WTC11 (cell line): Measurements from ENCODE around the gene FBLL1. TPM values are rescaled to one million over a fixed set of nuclear protein-coding genes. Genes with fewer than 3 reads are reported as not detected.
A peak's percentile ranks its signal among the peaks of the same experiment; 100 is the strongest.

Source experiments
- ATAC-seq: fragments of 200-7000 bp; cut with Tn5 transposase; 2 replicates; pipeline ENCODE4 v1.10.0; 2021; ENCODE audit warnings: mild to moderate bottlenecking, moderate library complexity
- CTCF ChIA-PET: fragments of 300-600 bp; sonication (Branson Sonifier 250); formaldehyde crosslinking; loops from one replicate; lab custom pipeline; 2021; ENCODE audit warnings: antibody characterized with exemption; lab: Charles Lee
- POLR2A ChIA-PET: fragments of 350-600 bp; sonication (Branson Sonifier 250); formaldehyde crosslinking; loops from one replicate; lab custom pipeline; 2021; ENCODE audit warnings: antibody characterized with exemption; lab: Charles Lee
- DNase-seq: peaks from one replicate; pipeline ENCODE4 v3.0.0; 2021; ENCODE audit warnings: low spot score
- H3K27ac Mint-ChIP-seq: 2 replicates; pipeline ENCODE4 v1.8.0; 2021; ENCODE audit warnings: mixed read lengths
- H3K27me3 Mint-ChIP-seq: 2 replicates; pipeline ENCODE4 v1.8.0; 2021; ENCODE audit warnings: low read depth, mild to moderate bottlenecking, moderate library complexity, mixed read lengths
- H3K36me3 Mint-ChIP-seq: 2 replicates; pipeline ENCODE4 v1.8.0; 2021; ENCODE audit warnings: mixed read lengths
- H3K4me1 Mint-ChIP-seq: 2 replicates; pipeline ENCODE4 v1.8.0; 2022; ENCODE audit warnings: mixed read lengths
- H3K4me3 Mint-ChIP-seq: 2 replicates; pipeline ENCODE4 v1.8.0; 2021; ENCODE audit warnings: mild to moderate bottlenecking, moderate library complexity, mixed read lengths
- H3K9me3 Mint-ChIP-seq: 2 replicates; pipeline ENCODE4 v1.8.0; 2021; ENCODE audit warnings: mixed read lengths
- ESRRA ChIP-seq: sonication (generic); formaldehyde crosslinking; IDR thresholded peaks from 2 replicates; pipeline ENCODE4 v1.8.1; 2022; ENCODE audit warnings: mild to moderate bottlenecking, missing genetic modification reagents, borderline replicate concordance
- IRF2 ChIP-seq: sonication (generic); formaldehyde crosslinking; IDR thresholded peaks from 2 replicates; pipeline ENCODE4 v1.8.0; 2022; ENCODE audit warnings: low read depth, missing genetic modification reagents, borderline replicate concordance
- MYBL2 ChIP-seq: sonication (generic); formaldehyde crosslinking; IDR thresholded peaks from 2 replicates; pipeline ENCODE4 v1.8.1; 2023; ENCODE audit warnings: mild to moderate bottlenecking, moderate library complexity, missing genetic modification reagents
- NFE2L1 ChIP-seq: sonication (generic); formaldehyde crosslinking; IDR thresholded peaks from 2 replicates; pipeline ENCODE4 v1.8.1; 2023; ENCODE audit warnings: missing genetic modification reagents
- NR1H2 ChIP-seq: sonication (generic); formaldehyde crosslinking; IDR thresholded peaks from 2 replicates; pipeline ENCODE4 v1.9.0; 2021; ENCODE audit warnings: mild to moderate bottlenecking, moderate library complexity, missing genetic modification reagents
- NR2C2 ChIP-seq: sonication (generic); formaldehyde crosslinking; IDR thresholded peaks from 2 replicates; pipeline ENCODE4 v1.8.0; 2022; ENCODE audit warnings: mild to moderate bottlenecking, missing genetic modification reagents
- OVOL2 ChIP-seq: fragments of 250-450 bp; sonication (Bioruptor Pico); IDR thresholded peaks from 2 replicates; pipeline ENCODE4 v1.9.0; 2021; ENCODE audit warnings: mild to moderate bottlenecking, borderline replicate concordance
- PRRX2 ChIP-seq: fragments of 250-450 bp; sonication (Bioruptor Pico); IDR thresholded peaks from 2 replicates; pipeline ENCODE4 v1.8.0; 2021; ENCODE audit warnings: mild to moderate bottlenecking
- RORB ChIP-seq: fragments of 250-450 bp; sonication (Bioruptor Pico); IDR thresholded peaks from 2 replicates; pipeline ENCODE4 v1.9.0; 2021; ENCODE audit warnings: mild to moderate bottlenecking
- TP53 ChIP-seq: sonication (generic); formaldehyde crosslinking; IDR thresholded peaks from 2 replicates; pipeline ENCODE4 v1.8.1; 2023; ENCODE audit warnings: mild to moderate bottlenecking, missing genetic modification reagents
- ZNF232 ChIP-seq: sonication (generic); formaldehyde crosslinking; IDR thresholded peaks from 2 replicates; pipeline ENCODE4 v1.8.0; 2022; ENCODE audit warnings: mild to moderate bottlenecking, missing genetic modification reagents
- ZNF317 ChIP-seq: sonication (generic); formaldehyde crosslinking; IDR thresholded peaks from 2 replicates; pipeline ENCODE4 v1.8.1; 2023; ENCODE audit warnings: low read depth, mild to moderate bottlenecking, moderate library complexity, missing genetic modification reagents, borderline replicate concordance
- ZNF671 ChIP-seq: fragments of 250-450 bp; sonication (Bioruptor Pico); IDR thresholded peaks from 2 replicates; pipeline ENCODE4 v1.8.0; 2021; ENCODE audit warnings: mild to moderate bottlenecking
- total RNA-seq: library from RNA; stranded (reverse); gene quantifications from 3 replicates; pipeline ENCODE4 v1.2.3, GENCODE V29; 2021
- TF ChIP-seq, protein P1 (sequence below): sonication (generic); formaldehyde crosslinking; conservative IDR thresholded peaks from 2 replicates; pipeline ENCODE4 v1.8.1; 2022; ENCODE audit warnings: mild to moderate bottlenecking, missing genetic modification reagents
- TF ChIP-seq, protein P2 (sequence below): sonication (generic); formaldehyde crosslinking; IDR thresholded peaks from 2 replicates; pipeline ENCODE4 v1.8.1; 2022; ENCODE audit warnings: mild to moderate bottlenecking, moderate library complexity, missing genetic modification reagents
- TF ChIP-seq, protein P3 (sequence below): sonication (generic); formaldehyde crosslinking; IDR thresholded peaks from 2 replicates; pipeline ENCODE4 v1.8.1; 2022; ENCODE audit warnings: low read depth, mild to moderate bottlenecking, moderate library complexity, missing genetic modification reagents, borderline replicate concordance
- TF ChIP-seq, protein P4 (sequence below): sonication (generic); formaldehyde crosslinking; IDR thresholded peaks from 2 replicates; pipeline ENCODE4 v1.8.0; 2022; ENCODE audit warnings: mild to moderate bottlenecking, missing genetic modification reagents
- TF ChIP-seq, protein P5 (sequence below): fragments of 250-450 bp; sonication (Bioruptor Pico); IDR thresholded peaks from 2 replicates; pipeline ENCODE4 v1.8.0; 2021; ENCODE audit warnings: mild to moderate bottlenecking
- TF ChIP-seq, protein P6 (sequence below): fragments of 200-600 bp; IDR thresholded peaks from 2 replicates; pipeline ENCODE4 v1.8.0; 2022; ENCODE audit warnings: antibody characterized with exemption
- TF ChIP-seq, protein P7 (sequence below): sonication (generic); formaldehyde crosslinking; IDR thresholded peaks from 2 replicates; pipeline ENCODE4 v1.8.0; 2023; ENCODE audit warnings: missing genetic modification reagents
- TF ChIP-seq, protein P8 (sequence below): sonication (generic); formaldehyde crosslinking; IDR thresholded peaks from 2 replicates; pipeline ENCODE4 v1.8.1; 2023; ENCODE audit warnings: mild to moderate bottlenecking, missing genetic modification reagents, moderate library complexity
- TF ChIP-seq, protein P9 (sequence below): sonication (generic); formaldehyde crosslinking; IDR thresholded peaks from 2 replicates; pipeline ENCODE4 v1.8.0; 2023; ENCODE audit warnings: missing genetic modification reagents, mild to moderate bottlenecking, borderline replicate concordance

Gene FBLL1
- total RNA-seq, 1 experiment from 2014 or later = 5.3 TPM

DNA sequence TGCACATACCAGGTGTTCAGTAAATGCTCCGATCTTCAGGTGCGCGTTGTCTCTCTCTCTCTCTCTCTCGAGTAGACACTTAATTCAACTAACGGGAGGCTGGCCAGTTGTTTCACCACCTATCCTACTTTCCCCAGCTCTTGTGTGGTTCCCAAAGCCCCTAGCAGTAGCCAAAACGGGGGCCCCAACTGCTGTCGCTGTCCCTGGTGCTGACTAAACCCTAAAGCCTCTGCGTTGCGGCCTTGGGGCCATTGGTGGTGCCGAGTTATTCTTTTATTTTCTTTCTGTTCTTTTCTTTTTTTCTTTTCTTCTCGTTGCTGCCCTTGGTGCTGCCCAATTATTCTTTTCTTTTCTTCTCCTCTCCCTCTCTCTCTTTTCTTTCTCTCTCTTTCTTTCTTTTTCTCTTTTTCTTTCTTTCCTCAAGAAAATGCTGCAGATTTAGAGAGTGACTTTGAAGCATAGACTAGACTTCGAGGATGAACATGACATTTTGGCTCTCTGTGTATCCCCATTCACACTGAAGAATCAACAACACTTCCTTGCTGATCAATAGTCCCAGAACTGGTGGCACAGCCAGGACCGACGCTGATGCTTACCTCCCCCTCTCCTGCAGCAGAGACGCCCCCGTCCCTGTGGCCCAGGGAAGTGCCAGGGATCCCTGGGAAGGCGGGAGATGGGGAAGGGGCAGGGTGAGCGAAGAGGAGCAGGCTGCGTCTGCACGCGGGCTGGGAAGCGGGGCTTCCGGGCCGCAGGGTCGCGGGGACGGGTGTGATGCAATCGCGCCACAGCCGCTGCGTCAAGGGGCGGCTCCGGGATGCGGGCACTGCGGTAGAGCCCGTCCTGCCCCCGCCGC, at the start of gene FBLL1 (continued):
- TF ChIP-seq, protein P1, sequence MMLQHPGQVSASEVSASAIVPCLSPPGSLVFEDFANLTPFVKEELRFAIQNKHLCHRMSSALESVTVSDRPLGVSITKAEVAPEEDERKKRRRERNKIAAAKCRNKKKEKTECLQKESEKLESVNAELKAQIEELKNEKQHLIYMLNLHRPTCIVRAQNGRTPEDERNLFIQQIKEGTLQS (CRISPR knock-in tag) = peak; percentile 85
- TF ChIP-seq NFE2L1 (CRISPR knock-in tag) (peak; percentile 66; the same call in 1 of the 2 replicates), MYBL2 (CRISPR knock-in tag) (no peak), OVOL2 (CRISPR knock-in tag) (no peak), ZNF317 (CRISPR knock-in tag) (no peak), TP53 (peak; percentile 11; the same call in 1 of the 2 replicates), RORB (CRISPR knock-in tag) (no peak), ESRRA (CRISPR knock-in tag) (0 out of 2 replicates have a peak, but pooled peaks have one; percentile 46), ZNF232 (CRISPR knock-in tag) (no peak)
- TF ChIP-seq, protein P2, sequence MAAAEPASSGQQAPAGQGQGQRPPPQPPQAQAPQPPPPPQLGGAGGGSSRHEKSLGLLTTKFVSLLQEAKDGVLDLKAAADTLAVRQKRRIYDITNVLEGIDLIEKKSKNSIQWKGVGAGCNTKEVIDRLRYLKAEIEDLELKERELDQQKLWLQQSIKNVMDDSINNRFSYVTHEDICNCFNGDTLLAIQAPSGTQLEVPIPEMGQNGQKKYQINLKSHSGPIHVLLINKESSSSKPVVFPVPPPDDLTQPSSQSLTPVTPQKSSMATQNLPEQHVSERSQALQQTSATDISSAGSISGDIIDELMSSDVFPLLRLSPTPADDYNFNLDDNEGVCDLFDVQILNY (CRISPR knock-in tag) = no peak
- TF ChIP-seq, protein P3, sequence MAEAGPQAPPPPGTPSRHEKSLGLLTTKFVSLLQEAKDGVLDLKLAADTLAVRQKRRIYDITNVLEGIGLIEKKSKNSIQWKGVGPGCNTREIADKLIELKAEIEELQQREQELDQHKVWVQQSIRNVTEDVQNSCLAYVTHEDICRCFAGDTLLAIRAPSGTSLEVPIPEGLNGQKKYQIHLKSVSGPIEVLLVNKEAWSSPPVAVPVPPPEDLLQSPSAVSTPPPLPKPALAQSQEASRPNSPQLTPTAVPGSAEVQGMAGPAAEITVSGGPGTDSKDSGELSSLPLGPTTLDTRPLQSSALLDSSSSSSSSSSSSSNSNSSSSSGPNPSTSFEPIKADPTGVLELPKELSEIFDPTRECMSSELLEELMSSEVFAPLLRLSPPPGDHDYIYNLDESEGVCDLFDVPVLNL (CRISPR knock-in tag) = no peak
- TF ChIP-seq, protein P4, sequence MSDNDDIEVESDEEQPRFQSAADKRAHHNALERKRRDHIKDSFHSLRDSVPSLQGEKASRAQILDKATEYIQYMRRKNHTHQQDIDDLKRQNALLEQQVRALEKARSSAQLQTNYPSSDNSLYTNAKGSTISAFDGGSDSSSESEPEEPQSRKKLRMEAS = peak; percentile 89
- TF ChIP-seq, protein P5, sequence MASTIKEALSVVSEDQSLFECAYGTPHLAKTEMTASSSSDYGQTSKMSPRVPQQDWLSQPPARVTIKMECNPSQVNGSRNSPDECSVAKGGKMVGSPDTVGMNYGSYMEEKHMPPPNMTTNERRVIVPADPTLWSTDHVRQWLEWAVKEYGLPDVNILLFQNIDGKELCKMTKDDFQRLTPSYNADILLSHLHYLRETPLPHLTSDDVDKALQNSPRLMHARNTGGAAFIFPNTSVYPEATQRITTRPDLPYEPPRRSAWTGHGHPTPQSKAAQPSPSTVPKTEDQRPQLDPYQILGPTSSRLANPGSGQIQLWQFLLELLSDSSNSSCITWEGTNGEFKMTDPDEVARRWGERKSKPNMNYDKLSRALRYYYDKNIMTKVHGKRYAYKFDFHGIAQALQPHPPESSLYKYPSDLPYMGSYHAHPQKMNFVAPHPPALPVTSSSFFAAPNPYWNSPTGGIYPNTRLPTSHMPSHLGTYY (CRISPR knock-in tag) = no peak
- TF ChIP-seq, protein P6, sequence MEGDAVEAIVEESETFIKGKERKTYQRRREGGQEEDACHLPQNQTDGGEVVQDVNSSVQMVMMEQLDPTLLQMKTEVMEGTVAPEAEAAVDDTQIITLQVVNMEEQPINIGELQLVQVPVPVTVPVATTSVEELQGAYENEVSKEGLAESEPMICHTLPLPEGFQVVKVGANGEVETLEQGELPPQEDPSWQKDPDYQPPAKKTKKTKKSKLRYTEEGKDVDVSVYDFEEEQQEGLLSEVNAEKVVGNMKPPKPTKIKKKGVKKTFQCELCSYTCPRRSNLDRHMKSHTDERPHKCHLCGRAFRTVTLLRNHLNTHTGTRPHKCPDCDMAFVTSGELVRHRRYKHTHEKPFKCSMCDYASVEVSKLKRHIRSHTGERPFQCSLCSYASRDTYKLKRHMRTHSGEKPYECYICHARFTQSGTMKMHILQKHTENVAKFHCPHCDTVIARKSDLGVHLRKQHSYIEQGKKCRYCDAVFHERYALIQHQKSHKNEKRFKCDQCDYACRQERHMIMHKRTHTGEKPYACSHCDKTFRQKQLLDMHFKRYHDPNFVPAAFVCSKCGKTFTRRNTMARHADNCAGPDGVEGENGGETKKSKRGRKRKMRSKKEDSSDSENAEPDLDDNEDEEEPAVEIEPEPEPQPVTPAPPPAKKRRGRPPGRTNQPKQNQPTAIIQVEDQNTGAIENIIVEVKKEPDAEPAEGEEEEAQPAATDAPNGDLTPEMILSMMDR = no peak

DNA sequence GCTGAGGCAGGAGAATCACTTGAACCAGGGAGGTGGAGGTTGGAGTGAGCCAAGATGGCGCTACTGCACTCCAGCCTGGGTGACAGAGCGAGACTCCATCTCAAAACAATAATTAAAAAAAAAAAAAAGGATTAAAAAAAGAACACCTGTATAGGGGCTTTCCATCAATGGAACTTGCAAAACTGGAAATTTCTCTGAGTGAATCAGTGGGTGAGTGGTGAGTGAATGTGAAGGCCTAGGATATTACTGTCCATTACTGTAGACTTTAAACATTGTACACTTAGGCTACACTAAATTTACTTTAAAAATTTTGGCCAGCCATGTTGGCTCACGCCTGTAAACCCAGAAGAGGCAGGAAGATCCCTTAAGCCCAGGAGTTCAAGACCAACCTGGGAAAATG, 48.5 kb upstream of the FBLL1 start:
- Mint-ChIP-seq H3K27me3 (peaks cover 12% of the 10 kb centered on the region), H3K9me3 (no peaks in the 10 kb centered on the region), H3K4me1 (no peaks in the 10 kb centered on the region), H3K4me3 (no peak overlapping the region), H3K36me3 (no peaks in the 10 kb centered on the region), H3K27ac (no peak overlapping the region)
- CTCF ChIA-PET = no interaction called here
- DNase-seq = no peak
- POLR2A ChIA-PET = no interaction called here
- no peak for ATAC-seq
- no peak for TF ChIP-seq IRF2 (CRISPR knock-in tag)
- TF ChIP-seq NR1H2 (CRISPR knock-in tag) = no peak
- TF ChIP-seq PRRX2 (CRISPR knock-in tag) = no peak
- TF ChIP-seq, protein P7, sequence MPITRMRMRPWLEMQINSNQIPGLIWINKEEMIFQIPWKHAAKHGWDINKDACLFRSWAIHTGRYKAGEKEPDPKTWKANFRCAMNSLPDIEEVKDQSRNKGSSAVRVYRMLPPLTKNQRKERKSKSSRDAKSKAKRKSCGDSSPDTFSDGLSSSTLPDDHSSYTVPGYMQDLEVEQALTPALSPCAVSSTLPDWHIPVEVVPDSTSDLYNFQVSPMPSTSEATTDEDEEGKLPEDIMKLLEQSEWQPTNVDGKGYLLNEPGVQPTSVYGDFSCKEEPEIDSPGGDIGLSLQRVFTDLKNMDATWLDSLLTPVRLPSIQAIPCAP (CRISPR knock-in tag) = no peak
- TF ChIP-seq, protein P8, sequence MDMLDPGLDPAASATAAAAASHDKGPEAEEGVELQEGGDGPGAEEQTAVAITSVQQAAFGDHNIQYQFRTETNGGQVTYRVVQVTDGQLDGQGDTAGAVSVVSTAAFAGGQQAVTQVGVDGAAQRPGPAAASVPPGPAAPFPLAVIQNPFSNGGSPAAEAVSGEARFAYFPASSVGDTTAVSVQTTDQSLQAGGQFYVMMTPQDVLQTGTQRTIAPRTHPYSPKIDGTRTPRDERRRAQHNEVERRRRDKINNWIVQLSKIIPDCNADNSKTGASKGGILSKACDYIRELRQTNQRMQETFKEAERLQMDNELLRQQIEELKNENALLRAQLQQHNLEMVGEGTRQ (CRISPR knock-in tag) = no peak
- TF ChIP-seq TP53 = no peak
- TF ChIP-seq, protein P9, sequence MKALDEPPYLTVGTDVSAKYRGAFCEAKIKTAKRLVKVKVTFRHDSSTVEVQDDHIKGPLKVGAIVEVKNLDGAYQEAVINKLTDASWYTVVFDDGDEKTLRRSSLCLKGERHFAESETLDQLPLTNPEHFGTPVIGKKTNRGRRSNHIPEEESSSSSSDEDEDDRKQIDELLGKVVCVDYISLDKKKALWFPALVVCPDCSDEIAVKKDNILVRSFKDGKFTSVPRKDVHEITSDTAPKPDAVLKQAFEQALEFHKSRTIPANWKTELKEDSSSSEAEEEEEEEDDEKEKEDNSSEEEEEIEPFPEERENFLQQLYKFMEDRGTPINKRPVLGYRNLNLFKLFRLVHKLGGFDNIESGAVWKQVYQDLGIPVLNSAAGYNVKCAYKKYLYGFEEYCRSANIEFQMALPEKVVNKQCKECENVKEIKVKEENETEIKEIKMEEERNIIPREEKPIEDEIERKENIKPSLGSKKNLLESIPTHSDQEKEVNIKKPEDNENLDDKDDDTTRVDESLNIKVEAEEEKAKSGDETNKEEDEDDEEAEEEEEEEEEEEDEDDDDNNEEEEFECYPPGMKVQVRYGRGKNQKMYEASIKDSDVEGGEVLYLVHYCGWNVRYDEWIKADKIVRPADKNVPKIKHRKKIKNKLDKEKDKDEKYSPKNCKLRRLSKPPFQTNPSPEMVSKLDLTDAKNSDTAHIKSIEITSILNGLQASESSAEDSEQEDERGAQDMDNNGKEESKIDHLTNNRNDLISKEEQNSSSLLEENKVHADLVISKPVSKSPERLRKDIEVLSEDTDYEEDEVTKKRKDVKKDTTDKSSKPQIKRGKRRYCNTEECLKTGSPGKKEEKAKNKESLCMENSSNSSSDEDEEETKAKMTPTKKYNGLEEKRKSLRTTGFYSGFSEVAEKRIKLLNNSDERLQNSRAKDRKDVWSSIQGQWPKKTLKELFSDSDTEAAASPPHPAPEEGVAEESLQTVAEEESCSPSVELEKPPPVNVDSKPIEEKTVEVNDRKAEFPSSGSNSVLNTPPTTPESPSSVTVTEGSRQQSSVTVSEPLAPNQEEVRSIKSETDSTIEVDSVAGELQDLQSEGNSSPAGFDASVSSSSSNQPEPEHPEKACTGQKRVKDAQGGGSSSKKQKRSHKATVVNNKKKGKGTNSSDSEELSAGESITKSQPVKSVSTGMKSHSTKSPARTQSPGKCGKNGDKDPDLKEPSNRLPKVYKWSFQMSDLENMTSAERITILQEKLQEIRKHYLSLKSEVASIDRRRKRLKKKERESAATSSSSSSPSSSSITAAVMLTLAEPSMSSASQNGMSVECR (CRISPR knock-in tag) = no peak
- TF ChIP-seq ZNF671 (CRISPR knock-in tag) = no peak
- TF ChIP-seq NR2C2 (CRISPR knock-in tag) = no peak
